ENCODE results near the gene OR2C1.
A peak's percentile ranks its signal among the peaks of the same experiment; 100 is the strongest.

OR2C1 gene

DNA sequence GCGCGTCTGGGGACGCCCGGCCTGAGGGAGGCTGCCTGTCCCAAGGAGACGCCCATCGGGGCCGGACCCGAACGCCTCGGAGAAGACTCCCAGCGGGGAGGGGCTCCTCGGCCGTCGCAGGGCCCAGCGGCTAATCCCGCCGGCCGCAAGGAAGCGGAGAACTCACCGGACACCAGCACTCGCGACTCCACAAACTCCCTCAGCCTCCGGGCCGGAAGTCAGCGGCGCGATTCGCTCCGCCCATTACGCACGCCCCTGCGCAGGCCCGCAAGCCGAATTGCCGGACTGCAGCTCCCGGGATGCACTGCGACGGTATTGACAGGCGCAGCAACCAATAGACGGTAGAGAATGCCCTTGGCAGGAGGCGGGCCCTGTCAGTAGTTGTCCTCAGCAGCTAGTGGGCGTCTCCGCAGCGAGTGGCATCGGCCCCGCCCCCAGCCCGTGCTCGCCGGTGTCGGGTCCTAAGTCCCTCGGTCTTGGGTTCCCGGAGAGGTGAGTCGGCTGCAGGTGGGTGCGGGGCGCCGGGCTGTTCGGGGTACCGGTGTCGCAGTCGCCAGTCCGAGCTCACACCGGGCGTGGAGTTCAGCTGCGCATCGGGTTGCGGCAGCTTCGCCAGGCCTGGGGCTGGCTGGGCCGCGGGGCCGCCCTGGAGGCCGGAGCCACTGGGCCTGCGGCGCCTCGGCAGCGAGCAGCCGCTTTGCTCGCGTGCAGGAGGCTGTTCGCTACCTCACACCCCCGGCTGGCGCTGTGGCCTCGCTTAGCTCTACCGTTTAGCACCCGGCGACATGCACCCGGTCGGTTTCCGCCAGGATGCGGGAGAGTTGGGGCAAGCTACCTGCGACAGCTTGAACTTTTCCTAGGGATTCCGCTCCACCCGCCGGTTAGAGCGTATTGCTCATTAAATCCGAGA, 45.3 kb downstream of the OR2C1 start, which contains the start of the genes ZNF174 and ZSCAN32 (continued):
- TF ChIP-seq ZNF362 (tag by site-specific recombination; IDR thresholded peaks at IDR 0.05) = no peak
- TF ChIP-seq MYNN (tag by site-specific recombination; IDR thresholded peaks at IDR 0.05; ENCODE audit: borderline replicate concordance) = 0 out of 2 replicates have a peak, but pooled peaks have one; percentile 36
- no peak for TF ChIP-seq ZNF223 (tag by site-specific recombination; IDR thresholded peaks at IDR 0.05)
- TF ChIP-seq ZNF654 (tag by site-specific recombination; IDR thresholded peaks at IDR 0.05; ENCODE audit: low read depth) = no peak
- no peak for TF ChIP-seq ZBTB10 (tag by site-specific recombination; IDR thresholded peaks at IDR 0.05)
- TF ChIP-seq KLF1 (tag by site-specific recombination; IDR thresholded peaks at IDR 0.05) = peak; percentile 78
- TF ChIP-seq ZFP37 (tag by site-specific recombination; IDR thresholded peaks at IDR 0.05) = peak; percentile 72; the same call in 1 of the 2 replicates
- TF ChIP-seq ZNF19 (tag by site-specific recombination; IDR thresholded peaks at IDR 0.05; ENCODE audit: low read depth) = no peak
- 0 out of 2 replicates have a peak, but pooled peaks have one; percentile 2 for TF ChIP-seq GLIS1 (tag by site-specific recombination; IDR thresholded peaks at IDR 0.05)
- TF ChIP-seq ZNF324 (tag by site-specific recombination; IDR thresholded peaks at IDR 0.05) = peak; percentile 44; the same call in 1 of the 2 replicates
- no peak for TF ChIP-seq PRDM1 (tag by site-specific recombination; IDR thresholded peaks at IDR 0.05)
- TF ChIP-seq ZNF335 (tag by site-specific recombination; conservative IDR thresholded peaks at IDR 0.05) = peak; percentile 80
- TF ChIP-seq ZNF391 (tag by site-specific recombination; IDR thresholded peaks at IDR 0.05; ENCODE audit: borderline replicate concordance, low read depth) = peak; percentile 77; the same call in 1 of the 2 replicates
- no peak for TF ChIP-seq RBAK (tag by site-specific recombination; IDR thresholded peaks at IDR 0.05)
- no peak for TF ChIP-seq OVOL3 (tag by site-specific recombination; IDR thresholded peaks at IDR 0.05)
- peak; percentile 100 for TF ChIP-seq SP3 (tag by site-specific recombination; IDR thresholded peaks at IDR 0.05)
- no peak for TF ChIP-seq GFI1B (tag by site-specific recombination; IDR thresholded peaks at IDR 0.05)
- no peak for TF ChIP-seq ZNF311 (tag by site-specific recombination; IDR thresholded peaks at IDR 0.05; ENCODE audit: borderline replicate concordance)
- TF ChIP-seq ZEB2 (tag by site-specific recombination; IDR thresholded peaks at IDR 0.05) = peak; percentile 95
- no peak for TF ChIP-seq SETDB1 (IDR thresholded peaks at IDR 0.05; ENCODE audit: insufficient read length, low read length)
- no peak for TF ChIP-seq ZNF146 (tag by site-specific recombination; IDR thresholded peaks at IDR 0.05)
- no peak for TF ChIP-seq MEIS1 (CRISPR knock-in tag; IDR thresholded peaks at IDR 0.05; ENCODE audit: borderline replicate concordance)
- TF ChIP-seq YY2 (tag by site-specific recombination; IDR thresholded peaks at IDR 0.05) = no peak
- TF ChIP-seq ZNF112 (tag by site-specific recombination; IDR thresholded peaks at IDR 0.05) = no peak
- TF ChIP-seq ZNF544 (tag by site-specific recombination; IDR thresholded peaks at IDR 0.05) = no peak
- TF ChIP-seq ZBTB8A (tag by site-specific recombination; IDR thresholded peaks at IDR 0.05) = peak; percentile 44; the same call in 1 of the 2 replicates
- TF ChIP-seq ZIC2 (tag by site-specific recombination; IDR thresholded peaks at IDR 0.05) = peak; percentile 18; the same call in 1 of the 2 replicates
- TF ChIP-seq SCRT2 (tag by site-specific recombination; IDR thresholded peaks at IDR 0.05) = peak; percentile 80
- TF ChIP-seq ZNF48 (tag by site-specific recombination; IDR thresholded peaks at IDR 0.05) = no peak
- TF ChIP-seq, protein P1, sequence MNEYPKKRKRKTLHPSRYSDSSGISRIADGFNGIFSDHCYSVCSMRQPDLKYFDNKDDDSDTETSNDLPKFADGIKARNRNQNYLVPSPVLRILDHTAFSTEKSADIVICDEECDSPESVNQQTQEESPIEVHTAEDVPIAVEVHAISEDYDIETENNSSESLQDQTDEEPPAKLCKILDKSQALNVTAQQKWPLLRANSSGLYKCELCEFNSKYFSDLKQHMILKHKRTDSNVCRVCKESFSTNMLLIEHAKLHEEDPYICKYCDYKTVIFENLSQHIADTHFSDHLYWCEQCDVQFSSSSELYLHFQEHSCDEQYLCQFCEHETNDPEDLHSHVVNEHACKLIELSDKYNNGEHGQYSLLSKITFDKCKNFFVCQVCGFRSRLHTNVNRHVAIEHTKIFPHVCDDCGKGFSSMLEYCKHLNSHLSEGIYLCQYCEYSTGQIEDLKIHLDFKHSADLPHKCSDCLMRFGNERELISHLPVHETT (tag by site-specific recombination; IDR thresholded peaks at IDR 0.05) = no peak
- TF ChIP-seq ZNF488 (tag by site-specific recombination; IDR thresholded peaks at IDR 0.05) = no peak
- TF ChIP-seq ZSCAN23 (tag by site-specific recombination; IDR thresholded peaks at IDR 0.05) = no peak
- TF ChIP-seq, protein P2, sequence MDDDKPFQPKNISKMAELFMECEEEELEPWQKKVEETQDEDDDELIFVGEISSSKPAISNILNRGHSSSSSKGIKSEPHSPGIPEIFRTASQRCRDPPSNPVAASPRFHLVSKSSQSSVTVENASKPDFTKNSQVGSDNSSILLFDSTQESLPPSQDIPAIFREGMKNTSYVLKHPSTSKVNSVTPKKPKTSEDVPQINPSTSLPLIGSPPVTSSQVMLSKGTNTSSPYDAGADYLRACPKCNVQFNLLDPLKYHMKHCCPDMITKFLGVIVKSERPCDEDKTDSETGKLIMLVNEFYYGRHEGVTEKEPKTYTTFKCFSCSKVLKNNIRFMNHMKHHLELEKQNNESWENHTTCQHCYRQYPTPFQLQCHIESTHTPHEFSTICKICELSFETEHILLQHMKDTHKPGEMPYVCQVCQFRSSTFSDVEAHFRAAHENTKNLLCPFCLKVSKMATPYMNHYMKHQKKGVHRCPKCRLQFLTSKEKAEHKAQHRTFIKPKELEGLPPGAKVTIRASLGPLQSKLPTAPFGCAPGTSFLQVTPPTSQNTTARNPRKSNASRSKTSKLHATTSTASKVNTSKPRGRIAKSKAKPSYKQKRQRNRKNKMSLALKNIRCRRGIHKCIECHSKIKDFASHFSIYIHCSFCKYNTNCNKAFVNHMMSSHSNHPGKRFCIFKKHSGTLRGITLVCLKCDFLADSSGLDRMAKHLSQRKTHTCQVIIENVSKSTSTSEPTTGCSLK (tag by site-specific recombination; IDR thresholded peaks at IDR 0.05) = no peak

Data from HEK293 (cell line).